WTC11 (cell line): ENCODE data around the gene PIGU. TPM values are rescaled to one million over a fixed set of nuclear protein-coding genes. Genes with fewer than 3 reads are reported as not detected.
A peak's percentile ranks its signal among the peaks of the same experiment; 100 is the strongest.

Experiments
- ATAC-seq: fragments of 200-7000 bp; cut with Tn5 transposase; 2 replicates; pipeline ENCODE4 v1.10.0; 2021; ENCODE audit warnings: mild to moderate bottlenecking, moderate library complexity
- CTCF ChIA-PET: fragments of 300-600 bp; sonication (Branson Sonifier 250); formaldehyde crosslinking; loops from one replicate; lab custom pipeline; 2021; ENCODE audit warnings: antibody characterized with exemption; lab: Charles Lee
- POLR2A ChIA-PET: fragments of 350-600 bp; sonication (Branson Sonifier 250); formaldehyde crosslinking; loops from one replicate; lab custom pipeline; 2021; ENCODE audit warnings: antibody characterized with exemption; lab: Charles Lee
- DNase-seq: peaks from one replicate; pipeline ENCODE4 v3.0.0; 2021; ENCODE audit warnings: low spot score
- H3K27ac Mint-ChIP-seq: 2 replicates; pipeline ENCODE4 v1.8.0; 2021; ENCODE audit warnings: mixed read lengths
- H3K27me3 Mint-ChIP-seq: 2 replicates; pipeline ENCODE4 v1.8.0; 2021; ENCODE audit warnings: low read depth, mild to moderate bottlenecking, moderate library complexity, mixed read lengths
- H3K36me3 Mint-ChIP-seq: 2 replicates; pipeline ENCODE4 v1.8.0; 2021; ENCODE audit warnings: mixed read lengths
- H3K4me1 Mint-ChIP-seq: 2 replicates; pipeline ENCODE4 v1.8.0; 2022; ENCODE audit warnings: mixed read lengths
- H3K4me3 Mint-ChIP-seq: 2 replicates; pipeline ENCODE4 v1.8.0; 2021; ENCODE audit warnings: mild to moderate bottlenecking, moderate library complexity, mixed read lengths
- H3K9me3 Mint-ChIP-seq: 2 replicates; pipeline ENCODE4 v1.8.0; 2021; ENCODE audit warnings: mixed read lengths
- GABPB1 ChIP-seq: sonication (generic); formaldehyde crosslinking; IDR thresholded peaks from 2 replicates; pipeline ENCODE4 v1.8.1; 2023; ENCODE audit warnings: mild to moderate bottlenecking, missing genetic modification reagents
- GTF2I ChIP-seq: fragments of 250-450 bp; sonication (Bioruptor Pico); conservative IDR thresholded peaks from 2 replicates; pipeline ENCODE4 v1.4.0; 2021; ENCODE audit warnings: mild to moderate bottlenecking
- PRRX2 ChIP-seq: fragments of 250-450 bp; sonication (Bioruptor Pico); IDR thresholded peaks from 2 replicates; pipeline ENCODE4 v1.8.0; 2021; ENCODE audit warnings: mild to moderate bottlenecking
- RELA ChIP-seq: sonication (generic); formaldehyde crosslinking; IDR thresholded peaks from 2 replicates; pipeline ENCODE4 v1.8.1; 2022; ENCODE audit warnings: missing genetic modification reagents, mild to moderate bottlenecking, borderline replicate concordance
- TCF7 ChIP-seq: sonication (generic); formaldehyde crosslinking; IDR thresholded peaks from 2 replicates; pipeline ENCODE4 v1.8.0; 2022; ENCODE audit warnings: mild to moderate bottlenecking, low read depth, missing genetic modification reagents, moderate library complexity
- ZNF396 ChIP-seq: fragments of 250-450 bp; sonication (Bioruptor Pico); IDR thresholded peaks from 2 replicates; pipeline ENCODE4 v1.8.0; 2021; ENCODE audit warnings: mild to moderate bottlenecking, moderate library complexity, borderline replicate concordance
- total RNA-seq: library from RNA; stranded (reverse); gene quantifications from 3 replicates; pipeline ENCODE4 v1.2.3, GENCODE V29; 2021
- TF ChIP-seq, protein P1 (sequence below): fragments of 250-450 bp; sonication (Bioruptor Pico); IDR thresholded peaks from 2 replicates; pipeline ENCODE4 v1.8.0; 2021; ENCODE audit warnings: mild to moderate bottlenecking
- TF ChIP-seq, protein P2 (sequence below): sonication (generic); formaldehyde crosslinking; IDR thresholded peaks from 2 replicates; pipeline ENCODE4 v1.8.1; 2023; ENCODE audit warnings: mild to moderate bottlenecking, missing genetic modification reagents
- TF ChIP-seq, protein P3 (sequence below): sonication (generic); formaldehyde crosslinking; conservative IDR thresholded peaks from 2 replicates; pipeline ENCODE4 v1.8.1; 2023; ENCODE audit warnings: mild to moderate bottlenecking, low read depth, missing genetic modification reagents, moderate library complexity
- TF ChIP-seq, protein P4 (sequence below): fragments of 250-450 bp; sonication (Bioruptor Pico); conservative IDR thresholded peaks from 2 replicates; pipeline ENCODE4 v1.9.0; 2021; ENCODE audit warnings: mild to moderate bottlenecking
- TF ChIP-seq, protein P5 (sequence below): sonication (generic); formaldehyde crosslinking; IDR thresholded peaks from 2 replicates; pipeline ENCODE4 v1.8.0; 2023; ENCODE audit warnings: mild to moderate bottlenecking, missing genetic modification reagents
- TF ChIP-seq, protein P6 (sequence below): sonication (generic); formaldehyde crosslinking; IDR thresholded peaks from 2 replicates; pipeline ENCODE4 v1.8.1; 2023; ENCODE audit warnings: mild to moderate bottlenecking, missing genetic modification reagents, moderate library complexity

PIGU gene
- total RNA-seq, 1 experiment from 2014 or later: 24.8 TPM

DNA sequence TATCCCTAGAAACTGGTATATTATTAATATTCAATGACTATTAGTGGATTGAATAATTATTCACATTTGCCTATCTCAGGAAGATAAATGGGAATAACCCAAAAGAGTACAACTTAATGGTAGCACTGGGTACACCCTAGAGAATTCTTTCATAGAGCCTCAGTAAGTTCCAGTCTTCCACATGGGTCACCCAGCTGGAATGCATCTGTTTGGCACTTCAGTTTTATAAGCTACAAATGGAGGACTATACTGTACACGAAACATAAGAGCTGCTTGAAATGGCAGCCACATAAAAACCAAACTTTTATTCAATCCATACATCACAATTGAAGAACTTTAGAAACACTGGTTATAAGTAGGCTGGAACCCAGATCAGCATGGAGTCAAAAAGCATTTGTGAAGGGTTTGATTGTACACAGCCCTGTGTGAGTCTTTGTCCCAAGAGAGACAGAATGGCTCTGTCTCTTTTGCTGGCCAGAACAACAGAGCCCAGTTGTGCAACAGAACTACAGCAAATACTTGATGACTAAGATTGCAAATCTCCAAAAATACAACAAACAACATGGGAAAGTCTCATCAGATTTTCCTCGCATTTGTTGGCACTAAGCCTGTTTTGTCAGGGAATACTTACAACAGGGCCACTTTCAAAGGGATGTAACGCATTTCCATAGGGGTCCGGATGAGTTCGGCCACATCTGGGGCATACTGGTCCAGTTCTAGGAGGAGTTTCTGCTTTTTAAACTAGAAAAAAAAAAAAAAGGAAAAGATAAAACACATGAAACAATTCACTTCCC, 39.5 kb downstream of the PIGU start:
- DNase-seq (no peak), ATAC-seq (no peak)
- ChIA-PET POLR2A (no interaction called here), CTCF (no interaction called here)
- Mint-ChIP-seq H3K9me3 (no peaks in the 10 kb centered on the region), H3K36me3 (peaks cover 25% of the 10 kb centered on the region), H3K27ac (no peak overlapping the region), H3K27me3 (no peaks in the 10 kb centered on the region), H3K4me3 (no peak overlapping the region), H3K4me1 (0 out of 2 replicates have a peak, but pooled peaks cover 4% of the 10 kb centered on the region)
- TF ChIP-seq ZNF396 (CRISPR knock-in tag) (no peak), GABPB1 (CRISPR knock-in tag) (peak; percentile 66)

DNA sequence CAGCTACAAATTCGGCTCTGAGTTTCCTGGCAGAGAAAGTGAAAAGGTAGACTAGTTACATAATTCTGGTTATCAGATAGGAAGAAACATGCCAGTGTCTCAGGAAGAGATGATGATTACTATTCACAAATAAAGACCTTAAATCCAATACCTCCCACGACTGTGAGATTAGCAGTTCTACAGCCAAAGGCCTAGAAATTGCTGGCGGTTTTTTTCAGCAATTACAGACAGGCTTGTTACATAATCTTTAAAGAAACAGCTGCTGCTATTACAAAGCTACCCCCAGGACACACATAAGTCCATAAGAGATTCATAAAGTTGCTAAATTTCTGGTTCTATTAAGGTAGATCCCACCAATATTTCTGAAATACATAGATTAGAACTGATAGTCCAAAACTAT, 40.2 kb downstream of the PIGU start:
- peaks cover 26% of the 10 kb centered on the region for H3K36me3 Mint-ChIP-seq
- no peak for ATAC-seq
- POLR2A ChIA-PET: no interaction called here
- H3K4me3 Mint-ChIP-seq: no peak overlapping the region
- no peak for DNase-seq
- CTCF ChIA-PET: no interaction called here
- H3K9me3 Mint-ChIP-seq: no peaks in the 10 kb centered on the region
- 0 out of 2 replicates have a peak, but pooled peaks cover 4% of the 10 kb centered on the region for H3K4me1 Mint-ChIP-seq
- TF ChIP-seq, protein P1, sequence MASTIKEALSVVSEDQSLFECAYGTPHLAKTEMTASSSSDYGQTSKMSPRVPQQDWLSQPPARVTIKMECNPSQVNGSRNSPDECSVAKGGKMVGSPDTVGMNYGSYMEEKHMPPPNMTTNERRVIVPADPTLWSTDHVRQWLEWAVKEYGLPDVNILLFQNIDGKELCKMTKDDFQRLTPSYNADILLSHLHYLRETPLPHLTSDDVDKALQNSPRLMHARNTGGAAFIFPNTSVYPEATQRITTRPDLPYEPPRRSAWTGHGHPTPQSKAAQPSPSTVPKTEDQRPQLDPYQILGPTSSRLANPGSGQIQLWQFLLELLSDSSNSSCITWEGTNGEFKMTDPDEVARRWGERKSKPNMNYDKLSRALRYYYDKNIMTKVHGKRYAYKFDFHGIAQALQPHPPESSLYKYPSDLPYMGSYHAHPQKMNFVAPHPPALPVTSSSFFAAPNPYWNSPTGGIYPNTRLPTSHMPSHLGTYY (CRISPR knock-in tag): no peak
- H3K27me3 Mint-ChIP-seq: no peaks in the 10 kb centered on the region
- no peak overlapping the region for H3K27ac Mint-ChIP-seq

DNA sequence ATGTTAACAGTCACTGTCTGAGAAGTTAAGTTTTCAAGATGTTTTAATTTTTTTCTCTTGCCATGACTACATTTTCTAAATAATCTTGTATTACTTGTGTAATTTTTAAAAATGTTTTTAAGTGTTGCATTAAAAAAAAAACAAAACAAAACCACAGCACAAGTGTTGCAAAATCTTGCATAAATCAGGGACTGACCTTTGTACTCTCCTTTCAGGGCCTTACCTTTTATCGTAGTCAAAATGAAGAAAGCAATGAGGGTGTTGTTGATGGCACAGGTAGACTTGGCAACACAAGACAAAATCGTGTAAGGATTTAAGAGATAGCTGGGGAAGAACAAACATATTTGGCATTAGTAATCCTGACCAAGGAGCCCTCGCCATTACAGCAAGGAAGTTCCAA, 42.5 kb downstream of the PIGU start:
- Mint-ChIP-seq H3K4me1 (no peaks in the 10 kb centered on the region), H3K27ac (no peak overlapping the region), H3K36me3 (peaks cover 29% of the 10 kb centered on the region), H3K9me3 (no peaks in the 10 kb centered on the region), H3K27me3 (no peaks in the 10 kb centered on the region), H3K4me3 (no peak overlapping the region)
- ChIA-PET POLR2A (no interaction called here), CTCF (no interaction called here)
- ATAC-seq: no peak
- DNase-seq: no peak
- TF ChIP-seq, protein P2, sequence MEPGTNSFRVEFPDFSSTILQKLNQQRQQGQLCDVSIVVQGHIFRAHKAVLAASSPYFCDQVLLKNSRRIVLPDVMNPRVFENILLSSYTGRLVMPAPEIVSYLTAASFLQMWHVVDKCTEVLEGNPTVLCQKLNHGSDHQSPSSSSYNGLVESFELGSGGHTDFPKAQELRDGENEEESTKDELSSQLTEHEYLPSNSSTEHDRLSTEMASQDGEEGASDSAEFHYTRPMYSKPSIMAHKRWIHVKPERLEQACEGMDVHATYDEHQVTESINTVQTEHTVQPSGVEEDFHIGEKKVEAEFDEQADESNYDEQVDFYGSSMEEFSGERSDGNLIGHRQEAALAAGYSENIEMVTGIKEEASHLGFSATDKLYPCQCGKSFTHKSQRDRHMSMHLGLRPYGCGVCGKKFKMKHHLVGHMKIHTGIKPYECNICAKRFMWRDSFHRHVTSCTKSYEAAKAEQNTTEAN: no peak
- no peak for TF ChIP-seq ZNF396 (CRISPR knock-in tag)
- no peak for TF ChIP-seq PRRX2 (CRISPR knock-in tag)
- no peak for TF ChIP-seq GTF2I (CRISPR knock-in tag)
- TF ChIP-seq, protein P3, sequence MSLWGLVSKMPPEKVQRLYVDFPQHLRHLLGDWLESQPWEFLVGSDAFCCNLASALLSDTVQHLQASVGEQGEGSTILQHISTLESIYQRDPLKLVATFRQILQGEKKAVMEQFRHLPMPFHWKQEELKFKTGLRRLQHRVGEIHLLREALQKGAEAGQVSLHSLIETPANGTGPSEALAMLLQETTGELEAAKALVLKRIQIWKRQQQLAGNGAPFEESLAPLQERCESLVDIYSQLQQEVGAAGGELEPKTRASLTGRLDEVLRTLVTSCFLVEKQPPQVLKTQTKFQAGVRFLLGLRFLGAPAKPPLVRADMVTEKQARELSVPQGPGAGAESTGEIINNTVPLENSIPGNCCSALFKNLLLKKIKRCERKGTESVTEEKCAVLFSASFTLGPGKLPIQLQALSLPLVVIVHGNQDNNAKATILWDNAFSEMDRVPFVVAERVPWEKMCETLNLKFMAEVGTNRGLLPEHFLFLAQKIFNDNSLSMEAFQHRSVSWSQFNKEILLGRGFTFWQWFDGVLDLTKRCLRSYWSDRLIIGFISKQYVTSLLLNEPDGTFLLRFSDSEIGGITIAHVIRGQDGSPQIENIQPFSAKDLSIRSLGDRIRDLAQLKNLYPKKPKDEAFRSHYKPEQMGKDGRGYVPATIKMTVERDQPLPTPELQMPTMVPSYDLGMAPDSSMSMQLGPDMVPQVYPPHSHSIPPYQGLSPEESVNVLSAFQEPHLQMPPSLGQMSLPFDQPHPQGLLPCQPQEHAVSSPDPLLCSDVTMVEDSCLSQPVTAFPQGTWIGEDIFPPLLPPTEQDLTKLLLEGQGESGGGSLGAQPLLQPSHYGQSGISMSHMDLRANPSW (CRISPR knock-in tag): no peak

DNA sequence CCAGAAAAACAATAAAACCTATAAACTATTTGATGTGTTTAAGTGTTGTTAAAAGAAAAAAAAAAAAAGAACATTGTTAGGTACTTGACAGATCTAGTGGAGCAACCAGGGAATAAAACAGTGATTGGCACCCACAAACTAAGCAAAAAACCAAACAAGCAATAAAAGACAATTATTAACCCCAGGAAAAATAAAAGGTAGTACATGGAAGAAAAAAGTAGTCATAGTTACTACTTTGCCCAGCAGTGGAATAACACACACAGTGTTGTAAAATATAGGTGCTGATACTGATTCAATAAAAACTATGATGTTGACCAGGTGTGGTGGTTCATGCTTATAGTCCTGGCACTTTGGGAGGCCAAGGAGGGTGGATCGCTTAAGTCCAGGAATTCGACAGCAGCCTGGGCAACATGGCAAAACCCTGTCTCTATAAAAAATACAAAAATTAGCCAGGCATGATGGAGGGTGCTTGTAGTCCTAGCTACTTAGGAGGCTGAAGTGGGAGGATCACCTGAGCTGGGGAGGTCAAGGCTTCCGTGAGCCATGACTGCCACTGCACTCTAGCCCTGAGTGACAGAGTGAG, 43.9 kb downstream of the PIGU start:
- no peak for ATAC-seq
- CTCF ChIA-PET: no interaction called here
- H3K27ac Mint-ChIP-seq: no peak overlapping the region
- no peaks in the 10 kb centered on the region for H3K27me3 Mint-ChIP-seq
- H3K9me3 Mint-ChIP-seq: no peaks in the 10 kb centered on the region
- H3K36me3 Mint-ChIP-seq: peaks cover 29% of the 10 kb centered on the region
- no peak for DNase-seq
- H3K4me1 Mint-ChIP-seq: no peaks in the 10 kb centered on the region
- POLR2A ChIA-PET: no interaction called here
- H3K4me3 Mint-ChIP-seq: no peak overlapping the region
- TF ChIP-seq RELA (CRISPR knock-in tag): no peak
- TF ChIP-seq TCF7 (CRISPR knock-in tag): no peak
- TF ChIP-seq, protein P4, sequence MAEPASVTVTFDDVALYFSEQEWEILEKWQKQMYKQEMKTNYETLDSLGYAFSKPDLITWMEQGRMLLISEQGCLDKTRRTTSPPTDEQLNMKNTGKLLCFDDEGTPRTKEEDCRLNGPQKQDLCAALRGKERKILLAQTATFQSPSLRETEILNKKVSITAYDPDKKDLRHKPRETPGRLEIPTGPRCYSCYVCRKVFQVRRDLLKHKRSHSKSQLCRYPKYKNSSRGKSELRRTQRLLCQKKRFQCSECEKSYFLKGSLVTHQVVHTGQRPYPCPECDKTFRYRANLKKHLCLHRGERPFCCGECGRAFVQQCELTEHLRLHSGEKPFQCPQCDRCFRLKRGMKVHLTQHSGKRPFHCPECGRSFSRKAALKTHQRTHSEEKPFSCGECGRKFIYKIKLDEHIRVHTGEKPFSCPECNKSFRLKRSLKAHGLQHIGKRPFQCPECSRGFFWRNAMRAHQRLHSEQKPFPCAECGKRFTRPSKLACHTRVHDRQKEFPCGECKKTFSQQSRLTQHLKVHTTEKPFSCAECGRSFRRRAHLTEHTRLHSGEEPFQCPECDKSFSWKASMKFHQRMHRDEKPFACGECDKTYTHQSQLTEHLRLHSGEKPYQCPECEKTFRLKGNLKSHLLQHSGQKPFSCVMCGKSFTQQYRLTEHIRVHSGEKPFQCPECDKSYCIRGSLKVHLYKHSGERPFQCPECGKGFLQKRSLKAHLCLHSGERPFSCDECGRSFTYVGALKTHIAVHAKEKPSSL (CRISPR knock-in tag): no peak
- TF ChIP-seq, protein P5, sequence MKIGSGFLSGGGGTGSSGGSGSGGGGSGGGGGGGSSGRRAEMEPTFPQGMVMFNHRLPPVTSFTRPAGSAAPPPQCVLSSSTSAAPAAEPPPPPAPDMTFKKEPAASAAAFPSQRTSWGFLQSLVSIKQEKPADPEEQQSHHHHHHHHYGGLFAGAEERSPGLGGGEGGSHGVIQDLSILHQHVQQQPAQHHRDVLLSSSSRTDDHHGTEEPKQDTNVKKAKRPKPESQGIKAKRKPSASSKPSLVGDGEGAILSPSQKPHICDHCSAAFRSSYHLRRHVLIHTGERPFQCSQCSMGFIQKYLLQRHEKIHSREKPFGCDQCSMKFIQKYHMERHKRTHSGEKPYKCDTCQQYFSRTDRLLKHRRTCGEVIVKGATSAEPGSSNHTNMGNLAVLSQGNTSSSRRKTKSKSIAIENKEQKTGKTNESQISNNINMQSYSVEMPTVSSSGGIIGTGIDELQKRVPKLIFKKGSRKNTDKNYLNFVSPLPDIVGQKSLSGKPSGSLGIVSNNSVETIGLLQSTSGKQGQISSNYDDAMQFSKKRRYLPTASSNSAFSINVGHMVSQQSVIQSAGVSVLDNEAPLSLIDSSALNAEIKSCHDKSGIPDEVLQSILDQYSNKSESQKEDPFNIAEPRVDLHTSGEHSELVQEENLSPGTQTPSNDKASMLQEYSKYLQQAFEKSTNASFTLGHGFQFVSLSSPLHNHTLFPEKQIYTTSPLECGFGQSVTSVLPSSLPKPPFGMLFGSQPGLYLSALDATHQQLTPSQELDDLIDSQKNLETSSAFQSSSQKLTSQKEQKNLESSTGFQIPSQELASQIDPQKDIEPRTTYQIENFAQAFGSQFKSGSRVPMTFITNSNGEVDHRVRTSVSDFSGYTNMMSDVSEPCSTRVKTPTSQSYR: no peak
- TF ChIP-seq, protein P6, sequence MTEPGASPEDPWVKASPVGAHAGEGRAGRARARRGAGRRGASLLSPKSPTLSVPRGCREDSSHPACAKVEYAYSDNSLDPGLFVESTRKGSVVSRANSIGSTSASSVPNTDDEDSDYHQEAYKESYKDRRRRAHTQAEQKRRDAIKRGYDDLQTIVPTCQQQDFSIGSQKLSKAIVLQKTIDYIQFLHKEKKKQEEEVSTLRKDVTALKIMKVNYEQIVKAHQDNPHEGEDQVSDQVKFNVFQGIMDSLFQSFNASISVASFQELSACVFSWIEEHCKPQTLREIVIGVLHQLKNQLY (CRISPR knock-in tag): no peak
